Measurements from ENCODE around the gene EPHA2.
A peak's percentile ranks its signal among the peaks of the same experiment; 100 is the strongest.
"Not testable (repeated sequence)": the region's sequence is repeated elsewhere in the genome, so short reads cannot be mapped to it uniquely, and the experiment has no call there.

The EPHA2 gene

DNA sequence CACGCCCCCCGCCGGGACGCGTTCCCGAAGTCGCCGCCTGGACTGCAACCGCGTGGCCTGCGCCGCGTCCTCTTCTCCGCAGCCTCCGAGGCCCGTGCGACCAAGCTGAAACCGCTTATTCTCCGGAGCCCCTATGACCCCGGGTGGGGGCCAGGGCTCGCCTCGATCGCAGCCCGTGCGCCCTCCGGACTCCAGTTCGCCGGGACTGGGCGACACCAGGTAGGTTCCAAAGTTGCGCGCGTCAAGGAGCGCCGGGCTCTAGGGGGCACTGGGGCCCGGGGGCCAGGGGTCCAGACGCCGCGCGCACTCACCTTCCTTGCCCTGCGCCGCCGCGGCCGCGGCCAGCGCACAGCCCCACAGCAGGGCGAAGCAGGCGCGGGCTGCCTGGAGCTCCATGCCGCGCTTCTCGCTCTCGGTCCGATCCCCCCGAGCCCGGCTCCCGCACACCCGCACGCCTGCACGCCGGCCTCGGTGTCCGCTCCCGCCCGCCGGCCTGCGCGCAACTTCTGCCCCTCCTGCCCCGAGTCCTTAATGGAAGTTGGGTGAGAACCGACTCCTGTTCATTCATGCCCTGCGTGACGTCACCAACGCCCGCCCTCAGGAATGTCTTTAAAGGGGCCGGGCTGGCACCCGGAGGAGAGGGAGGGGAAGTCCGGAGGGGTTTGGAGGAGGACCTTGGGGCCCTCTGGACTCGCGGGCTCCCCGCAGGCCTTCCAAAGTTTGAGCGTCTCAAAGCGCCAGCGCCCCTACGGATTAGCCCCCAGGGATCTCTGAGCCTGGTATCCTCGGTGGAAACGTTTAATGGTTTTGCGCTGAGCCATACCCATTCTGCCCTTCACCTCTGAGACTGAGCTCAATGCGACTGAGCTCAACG, at the start of gene EPHA2:
Gene EPHA2 (minus strand): TSS at position 533 of the 874 bp plus-strand sequence. CDS start 137 bp downstream, at position 396.
- peak; percentile 74 for DNase-seq

DNA sequence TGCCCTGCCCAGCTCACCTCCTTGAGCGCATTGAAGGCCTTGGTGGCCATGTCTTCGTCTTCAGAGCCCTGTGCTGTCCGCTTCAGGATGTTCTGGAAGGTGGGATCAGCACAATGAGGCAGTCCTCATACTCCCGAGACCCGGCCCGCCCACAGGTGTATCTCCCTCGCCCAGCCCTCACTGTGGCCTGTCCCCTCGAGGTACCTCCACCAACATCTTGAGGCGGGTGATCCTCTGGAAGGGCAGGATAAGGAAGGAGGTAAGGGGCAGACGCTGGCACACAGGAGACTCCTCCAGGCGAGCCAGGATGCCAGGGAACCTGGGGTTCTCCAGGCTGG, 49.4 kb upstream of the EPHA2 start:
- DNase-seq: no peak

- peak; percentile 69 for DNase-seq
Measured at GRCh38 chr1:16204634-16205333, 48.9 kb upstream of the EPHA2 start.

GRCh38 chr1:16204216-16204615, 48.3 kb upstream of the EPHA2 start:
- no peak for DNase-seq

DNA sequence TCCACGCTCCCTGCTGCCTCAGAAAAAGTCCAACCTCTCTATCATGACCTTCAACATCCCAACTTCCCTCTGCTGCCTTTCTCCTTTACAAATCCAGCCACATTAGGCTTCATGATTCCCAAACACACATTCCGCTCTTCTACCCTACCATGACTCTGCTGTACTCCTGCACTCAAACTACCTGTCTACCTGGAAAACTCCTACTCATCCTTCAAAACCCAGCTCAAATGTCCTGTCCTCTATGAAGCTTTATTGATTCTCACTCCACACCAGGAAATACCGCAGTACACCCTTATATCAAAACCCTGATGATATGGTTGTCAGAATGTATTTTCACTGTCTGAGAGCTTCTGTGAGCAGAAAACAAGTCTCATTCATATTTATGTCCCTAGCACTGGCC, 47.7 kb upstream of the EPHA2 start:
- DNase-seq: no peak

DNA sequence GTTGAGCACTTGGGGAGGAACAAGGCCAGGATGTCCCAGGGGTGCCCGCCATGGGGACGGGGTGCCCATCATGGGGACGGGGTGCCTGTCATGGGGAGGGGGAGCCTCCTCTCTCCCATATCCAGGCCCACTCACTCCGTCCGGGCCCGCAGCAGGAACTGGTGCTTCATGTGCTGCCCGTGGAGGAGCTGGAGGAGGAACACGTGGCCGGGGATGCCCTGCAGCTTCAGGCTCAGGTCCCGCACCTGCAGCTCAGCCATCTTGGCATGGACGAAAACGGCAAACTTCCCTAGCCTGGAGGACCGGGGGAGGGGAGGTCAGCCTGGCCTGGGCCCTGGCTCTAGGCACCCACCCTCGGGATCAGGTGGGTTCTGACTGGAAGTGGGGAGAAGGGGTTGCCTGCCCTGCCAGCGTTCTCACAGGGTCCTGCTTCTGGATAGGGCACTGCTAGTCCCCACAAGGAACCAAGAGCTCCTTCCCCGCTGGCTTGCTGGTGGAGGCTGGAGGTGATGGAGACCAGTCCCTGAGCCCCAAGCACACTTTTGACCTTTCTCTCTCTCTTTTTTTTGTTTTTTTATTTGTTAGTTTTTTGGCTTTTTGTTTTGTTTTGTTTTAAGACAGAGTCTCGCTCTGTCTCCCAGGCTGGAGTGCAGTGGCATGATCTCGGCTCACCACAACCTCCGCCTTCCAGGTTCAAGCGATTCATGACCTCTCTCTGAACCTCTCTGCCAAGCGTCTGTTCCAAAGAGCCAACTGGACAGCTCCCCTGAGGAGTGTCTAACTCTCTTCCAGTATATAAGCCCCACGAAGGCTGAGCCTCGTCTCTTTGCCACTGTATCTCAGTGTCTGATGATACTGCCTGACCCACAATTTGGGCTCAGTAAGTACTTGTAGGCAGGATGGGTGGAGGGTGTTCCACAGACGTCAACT, 46.7 kb upstream of the EPHA2 start:
- DNase-seq: no peak

GRCh38 chr1:16199700-16200099, 43.8 kb upstream of the EPHA2 start:
- no peak for DNase-seq

DNA sequence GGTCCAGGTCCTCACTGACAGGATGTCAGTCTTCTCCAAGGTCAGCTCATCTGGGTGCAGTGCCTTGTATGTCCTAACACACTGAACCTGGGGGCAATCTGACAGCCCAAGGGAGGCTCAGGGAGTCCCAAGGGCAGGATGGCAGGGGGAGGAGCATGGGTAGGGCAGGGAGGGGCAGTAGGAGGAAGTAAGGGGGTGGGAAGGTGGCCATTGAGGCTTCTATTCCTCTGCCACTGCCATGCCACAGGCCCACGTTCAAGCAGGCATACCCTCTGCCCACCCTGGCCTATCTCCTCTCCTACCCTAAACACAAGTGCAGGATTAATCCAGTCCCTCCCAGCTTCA, 43.3 kb upstream of the EPHA2 start:
- DNase-seq: no peak

DNA sequence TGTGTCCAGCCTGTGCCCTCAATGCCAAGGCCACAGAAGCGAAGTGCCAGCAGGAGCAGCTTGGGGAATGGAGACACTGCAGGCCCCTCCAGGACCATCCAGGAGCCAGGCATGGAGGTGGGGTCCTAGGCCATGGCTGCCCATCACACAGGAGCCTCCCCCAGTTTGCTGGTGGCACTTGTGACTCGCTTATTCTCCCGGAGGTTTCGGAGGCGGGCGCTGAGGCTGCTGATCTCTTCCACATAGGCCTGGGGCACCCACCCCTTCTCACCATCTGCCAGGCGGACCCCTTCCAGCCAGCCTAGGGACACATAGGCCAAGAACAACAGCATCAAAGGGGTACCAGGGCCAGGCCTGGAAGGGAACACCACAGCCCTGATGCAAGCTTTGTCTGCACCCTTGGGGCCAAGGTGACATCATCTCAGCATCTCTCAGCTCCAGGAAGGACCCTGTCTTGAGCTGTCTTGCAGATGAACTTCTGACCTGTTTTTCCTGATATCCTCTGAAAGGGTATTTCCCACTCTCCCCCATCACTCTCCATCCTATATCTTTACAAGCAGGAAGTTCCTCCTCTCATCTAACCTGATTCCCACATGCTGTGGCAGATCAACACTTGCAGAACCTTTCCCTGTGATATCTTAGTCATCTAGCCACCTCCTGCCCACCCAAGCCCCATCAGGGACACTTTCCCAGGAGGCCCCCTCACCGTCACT, 42.7 kb upstream of the EPHA2 start:
- no peak for DNase-seq

- no peak for DNase-seq
Measured at GRCh38 chr1:16196874-16197273, 41.0 kb upstream of the EPHA2 start.

DNA sequence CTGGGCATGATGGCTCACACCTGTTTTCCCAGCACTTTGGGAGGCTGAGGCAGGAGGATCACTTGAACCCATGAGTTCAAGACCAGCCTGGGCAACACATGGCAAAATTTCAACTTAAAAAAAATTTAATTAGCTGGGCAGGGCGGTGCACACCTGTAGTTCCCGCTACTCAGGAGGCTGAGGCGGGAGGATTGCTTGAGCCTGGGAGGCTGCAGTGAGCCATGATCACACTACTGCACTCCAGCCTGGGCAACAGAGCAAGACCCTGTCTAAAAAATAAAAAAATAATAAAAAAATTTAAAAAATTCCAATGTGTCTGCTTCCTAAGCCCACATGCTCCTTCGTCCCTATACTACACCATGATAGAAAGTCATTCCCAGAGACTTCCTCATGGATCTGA, 40.3 kb upstream of the EPHA2 start:
- not testable (repeated sequence) for DNase-seq

DNA sequence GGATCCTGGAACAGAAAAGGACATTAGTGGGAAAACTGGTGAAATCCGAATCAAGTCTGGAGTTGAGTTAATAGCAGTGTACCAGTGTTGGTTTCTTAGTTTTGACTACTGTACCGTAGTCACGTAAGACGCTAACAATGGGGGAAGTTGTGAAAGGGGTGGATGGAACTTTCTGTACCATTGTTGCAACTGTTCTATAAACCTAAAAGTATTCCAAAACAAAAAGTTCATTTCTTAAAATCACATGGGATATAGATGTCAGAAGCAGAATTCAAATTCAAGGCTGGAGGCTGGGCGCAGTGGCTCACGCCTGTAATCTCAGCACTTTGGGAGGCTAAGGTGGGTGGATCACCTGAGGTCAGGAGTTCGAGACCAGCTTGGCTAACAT, 39.6 kb upstream of the EPHA2 start:
- no peak for DNase-seq

GRCh38 chr1:16191916-16192546, 36.2 kb upstream of the EPHA2 start:
- no peak for DNase-seq

- DNase-seq: no peak
Measured at GRCh38 chr1:16191309-16191708, 35.4 kb upstream of the EPHA2 start.

DNA sequence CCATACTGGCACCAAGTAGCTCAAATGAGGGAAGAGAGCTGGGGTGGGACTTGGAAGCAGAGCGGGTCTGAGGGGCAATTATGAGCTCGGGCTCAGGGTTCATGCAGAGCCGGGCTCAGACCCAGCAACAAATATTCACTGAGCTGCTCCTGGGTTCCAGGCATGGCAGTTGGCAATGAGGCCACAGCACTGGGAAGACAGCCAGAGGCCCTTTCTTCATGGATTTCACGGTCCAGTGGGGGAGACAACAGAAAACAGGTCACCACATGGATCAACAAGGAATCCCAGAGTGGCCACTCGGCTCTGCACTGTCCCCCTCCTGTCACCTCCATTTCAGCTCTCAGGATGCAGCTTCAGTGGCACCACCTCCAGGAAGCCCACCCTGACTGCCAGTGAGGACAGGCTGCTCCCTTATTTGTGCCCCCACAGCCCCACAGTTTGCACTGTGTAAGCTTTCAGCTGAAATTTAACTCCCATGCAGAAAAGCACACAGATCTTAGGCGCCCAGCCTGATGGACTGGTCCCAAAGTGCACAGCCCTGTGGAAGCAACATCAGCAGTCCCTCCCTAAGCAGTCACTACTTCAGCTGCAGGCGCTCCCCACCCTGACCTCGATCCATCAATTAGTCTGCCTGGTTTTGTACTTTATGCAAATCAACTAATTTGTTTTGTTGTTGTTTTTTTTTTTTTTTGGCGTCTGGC, 34.2 kb upstream of the EPHA2 start:
- peak; percentile 81 for DNase-seq

DNA sequence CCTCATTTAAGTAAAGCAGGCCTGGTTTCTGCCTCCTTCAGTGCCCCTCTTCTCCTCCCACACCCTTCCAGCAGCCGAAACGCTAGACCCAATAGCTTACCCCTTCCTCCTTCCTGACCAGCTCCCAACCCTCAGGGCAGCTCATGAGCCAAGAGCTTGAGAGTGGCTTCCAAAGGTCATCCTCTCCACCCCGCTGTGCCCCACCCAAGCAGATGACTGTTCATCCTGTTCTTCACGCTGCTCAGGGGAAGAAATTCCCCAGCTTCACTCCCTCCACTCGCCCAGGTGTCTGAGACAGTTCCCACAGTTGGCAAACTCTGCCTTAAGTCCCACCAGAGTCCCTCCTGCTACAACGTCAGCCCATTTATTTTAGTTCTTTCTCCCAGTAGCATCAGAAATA, 33.1 kb upstream of the EPHA2 start:
- DNase-seq: peak; percentile 32

DNA sequence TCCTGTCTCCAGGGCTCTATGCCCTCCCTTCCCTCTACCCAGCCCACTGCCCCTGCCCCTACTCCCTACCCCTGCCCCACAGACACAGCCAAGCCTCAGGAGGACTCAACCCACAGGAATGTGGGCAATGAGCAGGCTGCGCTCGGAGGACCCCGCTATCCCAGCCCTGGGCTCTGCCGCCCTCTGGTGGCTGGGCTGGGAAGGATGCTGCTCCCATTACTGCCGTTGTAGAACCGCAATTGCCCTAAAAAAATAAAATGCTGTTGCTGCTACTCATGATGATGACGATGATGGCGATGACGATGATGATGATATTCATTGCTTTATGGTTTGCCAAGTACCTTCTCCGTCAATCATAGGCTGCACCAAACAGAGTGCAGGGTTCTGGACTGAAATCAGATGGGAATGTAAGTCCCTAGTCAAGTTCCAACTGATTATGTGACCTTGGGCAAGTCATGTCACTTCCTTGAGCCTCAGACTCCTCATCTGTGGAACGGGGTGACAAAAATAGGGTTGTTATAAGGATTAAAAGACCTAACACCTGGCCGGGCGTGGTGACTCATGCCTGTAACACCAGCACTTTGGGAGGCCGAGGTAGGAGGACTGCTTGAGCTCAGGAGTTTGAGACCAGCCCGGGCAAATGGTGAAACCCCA, 32.0 kb upstream of the EPHA2 start:
- peak; percentile 79 for DNase-seq

DNA sequence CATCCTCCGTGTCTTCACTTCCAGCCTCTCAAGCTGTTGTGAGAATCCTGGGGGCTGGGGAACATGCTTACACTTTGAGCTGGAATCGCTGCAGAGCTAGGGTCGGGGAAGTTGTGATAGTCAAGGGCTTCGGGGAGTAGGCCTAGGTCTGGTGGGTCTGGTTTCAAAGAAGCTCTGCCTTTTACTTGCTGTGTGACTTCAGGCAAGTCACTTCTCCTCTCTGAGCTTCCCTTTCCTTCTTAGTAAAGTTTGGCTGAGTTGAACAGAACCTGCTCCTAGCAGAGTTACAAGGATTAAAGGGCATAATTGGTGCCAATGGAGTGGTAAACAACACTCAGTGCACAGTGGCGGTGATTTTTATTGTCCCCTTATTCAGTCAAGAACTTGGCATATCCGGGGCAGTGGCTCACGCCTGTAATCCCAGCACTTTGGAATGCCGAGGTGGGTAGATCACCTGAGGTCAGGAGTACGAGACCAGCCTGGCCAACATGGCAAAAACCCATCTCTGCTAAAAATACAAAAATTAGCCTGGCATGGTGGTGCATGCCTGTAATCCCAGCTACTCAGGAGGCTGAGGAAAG, 30.9 kb upstream of the EPHA2 start:
- no peak for DNase-seq

- DNase-seq: peak; percentile 38
Measured at GRCh38 chr1:16184557-16185303, 28.9 kb upstream of the EPHA2 start.
